GM19372 (cell line): ENCODE measurements around the gene POFUT2.

ENCODE experiments used
- ATAC-seq: cut with Tn5 transposase; IDR thresholded peaks from one replicate; pipeline ENCODE4 v1.9.1; 2021; ENCODE audit warnings: mild to moderate bottlenecking, low read depth, moderate library complexity; ENCODE audit not compliant: unreplicated experiment

The POFUT2 gene

GRCh38 chr21:45286671-45287437 lies 841 bp downstream of the POFUT2 start:
- no peak for ATAC-seq

GRCh38 chr21:45285266-45285931 lies 2.3 kb downstream of the POFUT2 start:
- ATAC-seq: no peak

DNA sequence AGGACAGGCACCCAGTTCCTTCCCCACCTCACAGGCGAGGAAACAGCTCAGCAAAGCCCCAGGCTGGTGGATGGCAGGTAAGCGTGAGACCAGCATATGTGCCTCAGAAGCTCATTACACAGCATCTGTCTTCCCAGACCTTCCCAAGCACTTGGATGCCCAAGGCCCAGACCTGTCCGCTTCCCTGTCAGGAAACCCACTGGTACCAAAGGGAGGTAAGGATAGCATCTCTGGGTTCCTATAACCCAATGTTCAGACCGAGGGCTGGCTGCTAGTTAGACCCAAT lies 3.3 kb downstream of the POFUT2 start:
- ATAC-seq: no peak

- no peak for ATAC-seq
These were observed 3.9 kb downstream of the POFUT2 start for GRCh38 chr21:45283611-45284455.

GRCh38 chr21:45283035-45283610 lies 4.6 kb downstream of the POFUT2 start:
- ATAC-seq: no peak

- no peak for ATAC-seq
These were observed 5.2 kb downstream of the POFUT2 start for GRCh38 chr21:45282283-45283034.

DNA sequence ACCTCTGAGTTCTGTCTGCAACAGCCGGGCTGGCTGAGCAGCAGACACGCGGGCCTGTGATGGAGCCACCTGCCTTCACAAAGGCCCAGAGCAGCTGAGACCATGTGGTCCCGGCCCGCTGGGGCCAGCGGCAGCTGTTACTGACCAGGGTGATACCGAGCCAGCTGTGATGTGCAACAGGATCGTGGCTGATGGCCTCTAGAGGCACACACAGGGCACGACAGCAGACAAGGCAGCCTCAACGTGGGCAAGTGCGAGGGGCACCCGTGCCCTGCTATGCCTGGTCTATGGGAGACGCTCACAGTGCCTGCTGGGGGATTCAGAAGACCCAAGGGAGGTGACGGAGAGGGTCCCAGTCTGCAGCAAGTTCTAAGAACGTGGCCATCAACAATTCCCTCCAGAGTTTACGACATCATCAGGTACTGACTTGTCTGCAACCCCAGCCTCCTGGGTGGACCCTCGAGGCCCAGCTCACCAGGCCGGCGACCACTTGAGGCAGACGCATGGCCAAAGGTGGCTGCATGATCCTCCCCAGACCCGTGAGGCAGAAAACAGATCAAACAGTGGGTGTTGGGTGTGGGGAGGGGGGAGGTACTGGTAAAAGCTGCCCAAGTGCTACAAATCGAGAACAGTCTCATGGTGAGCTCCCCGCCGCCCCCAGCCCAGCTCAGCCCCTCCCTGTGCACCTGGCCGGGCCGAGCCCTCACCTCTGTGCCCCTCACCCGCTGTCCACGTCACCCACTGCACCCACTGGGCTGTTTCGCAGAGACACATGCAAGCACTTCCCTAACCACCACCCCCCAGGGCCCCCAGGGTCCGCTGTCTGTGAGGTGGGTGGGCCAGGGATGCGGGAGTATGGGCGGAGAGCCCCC lies 6.0 kb downstream of the POFUT2 start:
- no peak for ATAC-seq

- no peak for ATAC-seq
These were observed 6.7 kb downstream of the POFUT2 start for GRCh38 chr21:45280969-45281368.

DNA sequence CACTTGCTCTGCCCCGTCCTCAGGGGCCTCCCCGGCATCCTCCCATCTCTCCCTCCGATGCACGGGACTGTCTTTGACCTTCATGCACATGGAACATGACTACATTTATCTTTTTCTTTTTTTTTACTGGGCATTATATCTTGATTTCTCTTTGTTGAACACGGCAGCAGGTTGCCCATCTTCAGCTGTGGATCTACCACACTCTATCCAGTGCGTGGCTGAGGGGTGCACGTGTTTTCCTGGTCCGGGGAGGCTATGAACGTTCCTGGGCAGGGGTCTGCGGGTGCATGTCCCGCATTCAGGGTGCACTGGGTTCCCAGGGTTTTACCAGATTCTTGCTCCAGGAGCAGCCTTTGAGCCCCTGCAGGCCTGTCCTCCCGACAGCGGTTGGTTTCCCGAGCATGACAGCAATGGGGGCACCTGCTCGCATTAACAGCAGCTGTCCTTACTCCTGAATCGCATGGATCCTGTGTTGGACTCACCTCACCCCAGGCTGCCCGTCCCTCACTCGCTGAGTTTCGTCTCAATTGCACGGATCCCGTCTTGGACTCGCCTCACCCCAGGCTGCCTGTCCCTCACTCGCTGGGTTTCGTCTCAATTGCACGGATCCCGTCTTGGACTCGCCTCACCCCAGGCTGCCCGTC lies 7.4 kb downstream of the POFUT2 start:
- ATAC-seq: no peak

DNA sequence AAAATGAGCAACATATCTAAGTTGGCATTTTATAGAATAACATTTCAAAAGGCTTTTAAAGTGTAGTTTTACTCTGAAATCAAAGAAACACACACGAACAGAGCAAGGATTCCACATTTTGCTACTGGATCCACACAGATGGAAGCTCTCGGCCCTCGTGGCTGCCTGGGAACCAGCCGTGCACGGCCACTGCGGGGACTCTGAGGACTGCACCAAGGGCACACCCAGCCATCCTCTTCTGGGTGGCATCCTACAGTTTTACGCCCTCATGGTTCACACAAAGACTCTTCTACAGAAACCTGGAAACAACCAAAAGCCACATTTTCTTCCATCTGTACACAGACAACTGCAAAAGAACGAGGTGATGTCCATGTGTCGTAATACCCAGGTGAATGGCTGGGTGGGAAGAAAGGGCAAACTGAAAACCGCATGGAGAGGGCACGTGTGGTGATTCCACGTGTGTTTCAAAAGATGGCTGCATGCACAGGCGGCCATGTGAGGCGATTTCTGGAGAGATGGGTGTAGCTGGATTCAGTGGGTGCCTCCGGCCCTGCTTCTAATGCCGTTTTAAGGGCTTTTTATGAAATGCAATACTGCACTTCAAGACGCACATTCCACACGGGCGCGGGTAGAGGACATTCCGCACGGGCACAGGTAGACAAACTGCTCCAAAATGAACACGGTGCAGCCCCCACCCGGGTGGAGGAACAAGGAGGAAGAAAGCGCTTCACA lies 8.1 kb downstream of the POFUT2 start:
- ATAC-seq: no peak

DNA sequence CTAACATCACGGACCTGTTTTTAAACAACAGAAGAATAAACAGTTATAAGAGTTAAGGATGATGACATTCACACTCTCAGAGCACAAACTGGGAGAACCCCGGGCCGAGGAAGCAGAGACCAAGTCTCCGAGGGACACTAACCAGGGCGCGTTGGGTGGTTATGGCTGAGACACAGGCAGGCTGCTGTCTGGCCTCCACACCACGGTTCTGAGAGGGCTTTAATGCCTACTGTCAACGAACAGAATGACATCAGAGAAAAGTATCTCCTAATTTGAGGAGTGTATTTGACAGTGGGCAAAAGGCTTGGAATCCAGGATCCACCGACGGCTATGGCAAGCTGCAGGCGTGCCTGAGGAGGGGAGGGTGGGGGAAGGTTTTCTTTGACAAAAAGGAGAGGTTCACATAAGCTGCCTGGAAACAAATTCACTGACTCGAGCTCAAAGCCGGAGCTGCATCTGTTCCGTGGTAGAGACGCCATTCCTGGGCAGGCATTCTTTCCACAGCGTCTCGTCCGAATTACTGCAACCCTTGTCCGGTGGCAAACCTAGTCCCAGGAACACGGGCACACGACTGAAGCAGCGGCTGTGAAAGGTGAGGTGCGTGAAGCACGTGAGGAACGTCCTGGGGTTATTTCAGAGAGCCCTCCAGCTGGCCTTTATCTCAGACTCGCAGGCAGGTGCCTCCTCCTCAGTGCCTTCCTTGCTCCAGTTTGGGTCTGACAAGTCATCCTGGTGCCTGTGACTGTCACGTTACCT lies 9.4 kb downstream of the POFUT2 start:
- ATAC-seq: no peak

- ATAC-seq: no peak
These were observed 10.3 kb downstream of the POFUT2 start for GRCh38 chr21:45277101-45278045.

- no peak for ATAC-seq
These were observed 11.1 kb downstream of the POFUT2 start for GRCh38 chr21:45276596-45276995.

DNA sequence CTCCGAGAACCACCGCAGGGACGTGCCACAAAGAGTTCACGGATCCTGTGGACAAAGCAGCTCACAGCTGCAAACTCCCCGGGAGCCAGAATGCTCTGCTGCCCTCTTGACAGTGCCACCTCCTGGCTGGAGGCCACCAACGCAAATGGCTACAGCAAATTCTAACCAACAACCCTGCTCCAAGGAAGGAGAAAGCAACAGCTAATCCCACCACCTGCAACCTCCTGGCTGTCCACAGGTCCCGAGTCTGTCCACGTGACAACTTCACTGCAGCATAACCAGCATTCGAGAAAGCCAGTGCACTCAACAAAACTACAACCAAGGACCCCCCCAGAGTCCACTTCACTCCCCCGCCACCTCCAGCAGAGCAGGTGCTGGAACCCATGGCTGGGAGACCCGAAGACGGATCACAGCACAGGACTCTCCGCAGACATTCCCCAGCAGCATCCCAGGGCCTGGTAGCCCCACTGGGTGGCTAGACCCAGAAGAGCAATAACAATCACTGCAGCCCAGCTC lies 17.3 kb downstream of the POFUT2 start:
- ATAC-seq: no peak

DNA sequence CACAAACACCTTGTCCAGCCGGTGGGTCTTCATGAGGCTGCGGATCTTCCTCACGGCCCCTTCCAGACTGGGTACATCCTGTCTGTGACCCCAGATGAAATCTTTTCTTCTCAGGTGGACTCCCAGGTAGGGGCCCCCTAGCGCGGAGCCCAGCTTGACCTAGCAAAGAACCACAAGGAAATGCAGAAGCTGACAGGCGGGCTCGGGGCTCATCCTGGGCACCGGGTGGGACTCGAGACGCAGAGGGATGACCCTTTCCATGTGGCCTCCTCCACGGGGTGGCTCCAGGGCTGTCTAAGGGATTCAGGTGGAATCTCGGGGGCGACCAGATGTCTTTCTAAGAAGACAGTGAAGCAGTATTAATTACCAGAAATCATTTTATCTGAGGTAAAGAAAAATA lies 17.8 kb downstream of the POFUT2 start:
- ATAC-seq: no peak

DNA sequence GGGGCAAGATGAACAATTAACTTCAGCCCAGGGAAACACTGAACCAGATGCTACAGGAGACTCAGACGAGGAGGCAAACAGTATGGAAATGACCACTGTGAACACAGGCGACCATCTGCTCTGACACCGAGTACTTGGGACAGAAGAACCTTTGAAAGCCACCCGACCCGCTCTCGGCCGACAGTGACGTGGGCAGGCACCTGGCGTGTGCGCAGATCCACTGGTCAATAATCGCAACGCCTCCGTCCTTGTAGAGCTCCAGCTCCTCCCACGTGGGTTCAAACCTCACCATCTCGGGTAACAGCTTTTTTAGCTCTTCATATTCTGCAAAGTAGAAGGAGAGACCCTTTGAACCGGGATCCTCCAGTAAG lies 20.3 kb downstream of the POFUT2 start:
- ATAC-seq: no peak
